Tibial artery (tissue), 4 donors: ENCODE data around the gene CHIA.
"Not testable (repeated sequence)": the region's sequence is repeated elsewhere in the genome, so short reads cannot be mapped to it uniquely, and the experiment has no call there.

ENCODE experiments used
- DNase-seq, 2 donors: peaks; one replicate each; pipeline ENCODE4 v3.0.0-alpha.2; 2019
- H3K27ac ChIP-seq, 2 donors: fragments of 200-600 bp; sonication (generic) in 1 of 2; 1 replicate in 1 of 2; 2 replicates in 1 of 2; pipeline ENCODE4 v1.5.1; 2018 to 2019; ENCODE audit warnings: mild to moderate bottlenecking in 1 of 2
- H3K27me3 ChIP-seq, 2 donors: fragments of 200-600 bp; sonication (generic) in 1 of 2; one replicate each; pipeline versions ENCODE4 v1.5.1 to v1.6.0; 2016 to 2019
- H3K36me3 ChIP-seq, 3 donors: fragments of 200-600 bp; sonication (generic) in 2 of 3; one replicate each; pipeline ENCODE4 v1.5.1; 2016 to 2019; ENCODE audit warnings: mild to moderate bottlenecking in 2 of 3
- H3K4me1 ChIP-seq, 4 donors: fragments of 200-600 bp; sonication (generic) in 2 of 4; 1 replicate in 3 of 4; 2 replicates in 1 of 4; pipeline ENCODE4 v1.5.1; 2016 to 2019
- H3K4me3 ChIP-seq, 2 donors: fragments of 200-600 bp; sonication (generic) in 1 of 2; 1 replicate in 1 of 2; 2 replicates in 1 of 2; pipeline ENCODE4 v1.5.1; 2018 to 2019; ENCODE audit warnings: mild to moderate bottlenecking in 2 of 2
- H3K9me3 ChIP-seq, 3 donors: fragments of 200-600 bp; sonication (generic) in 1 of 3; one replicate each; pipeline ENCODE4 v1.5.1; 2016 to 2019
- intact Hi-C: fragments of 100-400 bp; cut with DNase I; formaldehyde crosslinking; loops from one replicate; pipeline ENCODE4 v1.15.0; 2023; ENCODE audit warnings: low total_unique reads
- TF ChIP-seq, protein P1 (sequence below), 2 experiments: fragments of 200-600 bp in 1 of 2; fragments of 450-650 bp in 1 of 2; IDR thresholded peaks; one replicate each; pipeline ENCODE4 v1.5.1; 2017 to 2019; ENCODE audit warnings: antibody characterized with exemption in 2 of 2, mild to moderate bottlenecking in 1 of 2, moderate library complexity in 1 of 2

CHIA gene

DNA sequence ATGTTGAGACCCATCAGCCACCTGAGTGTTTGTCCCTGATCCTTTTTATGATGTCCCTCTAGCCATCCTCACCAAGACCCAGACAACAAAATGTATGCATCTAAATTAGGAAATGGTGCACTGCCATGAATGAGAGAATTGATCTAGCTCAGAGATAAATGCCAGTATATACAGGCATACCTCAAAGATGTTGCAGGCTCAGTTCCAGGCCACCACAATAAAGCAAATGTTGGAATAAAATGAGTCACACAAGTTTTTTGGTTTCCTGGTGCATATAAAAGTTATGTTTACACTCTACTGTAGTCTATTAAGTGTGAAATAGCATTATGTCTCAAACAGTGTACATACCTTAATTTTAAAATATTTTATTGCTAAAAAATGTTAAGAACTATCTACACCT, 63.9 kb downstream of the CHIA start:
- intact Hi-C loops, result no loop called here

DNA sequence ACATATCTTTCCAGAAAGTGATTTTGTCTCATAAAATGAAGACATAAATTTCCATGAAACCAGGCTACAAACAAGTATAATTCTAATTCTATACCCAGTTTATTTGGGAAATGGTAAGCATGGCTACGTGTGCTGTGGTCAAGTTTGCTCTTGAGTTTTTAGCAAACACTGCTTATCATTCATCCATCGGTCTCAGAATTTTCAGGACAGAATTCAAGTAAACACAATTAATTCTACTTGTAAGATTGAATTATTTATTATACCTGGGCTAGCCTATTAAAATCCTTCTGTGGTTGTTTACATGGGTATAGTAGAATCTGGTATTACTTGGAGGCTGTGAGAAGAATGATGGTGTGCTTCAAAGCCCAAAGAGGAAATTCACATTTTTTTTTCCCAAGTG, 68.3 kb downstream of the CHIA start:
- H3K27ac ChIP-seq, result no peak overlapping the region
- TF ChIP-seq, protein P1, sequence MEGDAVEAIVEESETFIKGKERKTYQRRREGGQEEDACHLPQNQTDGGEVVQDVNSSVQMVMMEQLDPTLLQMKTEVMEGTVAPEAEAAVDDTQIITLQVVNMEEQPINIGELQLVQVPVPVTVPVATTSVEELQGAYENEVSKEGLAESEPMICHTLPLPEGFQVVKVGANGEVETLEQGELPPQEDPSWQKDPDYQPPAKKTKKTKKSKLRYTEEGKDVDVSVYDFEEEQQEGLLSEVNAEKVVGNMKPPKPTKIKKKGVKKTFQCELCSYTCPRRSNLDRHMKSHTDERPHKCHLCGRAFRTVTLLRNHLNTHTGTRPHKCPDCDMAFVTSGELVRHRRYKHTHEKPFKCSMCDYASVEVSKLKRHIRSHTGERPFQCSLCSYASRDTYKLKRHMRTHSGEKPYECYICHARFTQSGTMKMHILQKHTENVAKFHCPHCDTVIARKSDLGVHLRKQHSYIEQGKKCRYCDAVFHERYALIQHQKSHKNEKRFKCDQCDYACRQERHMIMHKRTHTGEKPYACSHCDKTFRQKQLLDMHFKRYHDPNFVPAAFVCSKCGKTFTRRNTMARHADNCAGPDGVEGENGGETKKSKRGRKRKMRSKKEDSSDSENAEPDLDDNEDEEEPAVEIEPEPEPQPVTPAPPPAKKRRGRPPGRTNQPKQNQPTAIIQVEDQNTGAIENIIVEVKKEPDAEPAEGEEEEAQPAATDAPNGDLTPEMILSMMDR (IDR thresholded peaks at IDR 0.05), result no peak
- no peaks in the 10 kb centered on the region for H3K36me3 ChIP-seq
- H3K9me3 ChIP-seq, result no peaks in the 10 kb centered on the region
- no peaks in the 10 kb centered on the region for H3K4me1 ChIP-seq
- no peaks in the 10 kb centered on the region for H3K27me3 ChIP-seq
- DNase-seq, result no peak
- no peak overlapping the region for H3K4me3 ChIP-seq
- intact Hi-C loops, result no loop called here

More for the DNA sequence above, 63.9 kb downstream of the CHIA start:
- Histone ChIP-seq H3K9me3 (no peaks in the 10 kb centered on the region), H3K4me3 (no peak overlapping the region), H3K27ac (no peak overlapping the region), H3K4me1 (no peaks in the 10 kb centered on the region), H3K36me3 (no peaks in the 10 kb centered on the region), H3K27me3 (no peaks in the 10 kb centered on the region)
- DNase-seq, result no peak
- TF ChIP-seq, protein P1 (IDR thresholded peaks at IDR 0.05), result no peak

DNA sequence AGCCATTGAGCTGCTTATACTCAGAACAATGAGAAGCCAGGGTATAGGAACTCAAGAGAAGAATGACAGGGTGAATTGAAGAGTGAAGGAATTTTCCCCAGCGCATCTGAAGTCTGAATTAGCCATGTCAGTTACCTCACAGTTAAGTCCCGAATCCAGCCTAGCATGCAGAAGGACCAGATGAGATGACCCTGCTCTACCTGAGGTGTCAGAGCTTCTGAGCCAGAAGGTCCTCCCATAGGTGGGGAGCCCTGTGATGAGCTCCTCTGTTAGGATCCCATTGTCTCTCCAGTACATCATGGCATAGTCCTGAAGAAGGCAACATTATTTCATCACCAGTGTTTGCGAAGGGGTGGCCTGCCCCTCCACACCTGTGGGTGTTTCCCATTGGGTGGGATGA, 68.7 kb downstream of the CHIA start:
- TF ChIP-seq, protein P1 (IDR thresholded peaks at IDR 0.05), result no peak
- H3K36me3 ChIP-seq, result no peaks in the 10 kb centered on the region
- no peak overlapping the region for H3K4me3 ChIP-seq
- no peak overlapping the region for H3K27ac ChIP-seq
- H3K27me3 ChIP-seq, result no peaks in the 10 kb centered on the region
- no peak for DNase-seq
- intact Hi-C loops, result no loop called here
- H3K9me3 ChIP-seq, result no peaks in the 10 kb centered on the region
- no peaks in the 10 kb centered on the region for H3K4me1 ChIP-seq

DNA sequence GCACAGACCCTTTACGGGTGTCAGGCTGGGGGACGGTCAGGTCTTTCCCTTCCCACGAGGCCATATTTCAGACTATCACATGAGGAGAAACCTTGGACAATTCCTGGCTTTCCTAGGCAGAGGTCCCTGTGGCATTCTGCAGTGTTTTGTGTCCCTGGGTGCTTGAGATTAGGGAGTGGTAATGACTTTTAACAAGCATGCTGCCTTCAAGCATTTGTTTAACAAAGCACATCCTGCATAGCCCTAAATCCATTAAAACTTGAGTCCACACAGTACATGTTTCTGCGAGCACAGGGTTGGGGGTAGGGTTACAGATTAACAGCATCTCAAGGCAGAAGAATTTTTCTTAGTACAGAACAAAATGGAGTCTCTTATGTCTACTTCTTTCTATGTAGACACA, 69.6 kb downstream of the CHIA start:
- intact Hi-C loops, H3K4me1 ChIP-seq, H3K36me3 ChIP-seq, H3K27ac ChIP-seq, H3K9me3 ChIP-seq, DNase-seq, H3K27me3 ChIP-seq, H3K4me3 ChIP-seq: not testable (repeated sequence)

DNA sequence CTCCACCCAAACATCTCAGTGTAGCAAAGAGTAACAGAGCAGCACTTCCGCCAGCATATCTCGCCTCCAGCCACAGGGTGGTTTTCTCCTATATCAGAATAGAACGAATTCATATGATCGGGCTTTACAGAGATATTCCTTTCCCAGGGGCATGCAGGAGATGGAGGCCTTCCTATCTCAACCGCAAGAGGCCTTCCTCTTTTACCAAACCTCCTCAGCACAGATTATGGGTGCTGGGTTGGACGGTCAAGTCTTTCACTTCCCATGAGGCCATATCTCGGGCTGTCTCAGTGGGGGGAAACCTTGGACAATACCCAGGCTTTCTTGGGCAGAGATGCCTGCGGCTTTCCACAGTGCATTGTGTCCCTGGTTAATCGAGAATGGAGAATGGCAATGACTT, 71.1 kb downstream of the CHIA start:
- Histone ChIP-seq H3K4me1 (no peaks in the 10 kb centered on the region), H3K27ac (no peak overlapping the region), H3K9me3 (no peaks in the 10 kb centered on the region), H3K4me3 (no peak overlapping the region), H3K27me3 (no peaks in the 10 kb centered on the region), H3K36me3 (no peaks in the 10 kb centered on the region)
- no peak for DNase-seq
- intact Hi-C loops, result no loop called here
- TF ChIP-seq, protein P1 (IDR thresholded peaks at IDR 0.05), result no peak

DNA sequence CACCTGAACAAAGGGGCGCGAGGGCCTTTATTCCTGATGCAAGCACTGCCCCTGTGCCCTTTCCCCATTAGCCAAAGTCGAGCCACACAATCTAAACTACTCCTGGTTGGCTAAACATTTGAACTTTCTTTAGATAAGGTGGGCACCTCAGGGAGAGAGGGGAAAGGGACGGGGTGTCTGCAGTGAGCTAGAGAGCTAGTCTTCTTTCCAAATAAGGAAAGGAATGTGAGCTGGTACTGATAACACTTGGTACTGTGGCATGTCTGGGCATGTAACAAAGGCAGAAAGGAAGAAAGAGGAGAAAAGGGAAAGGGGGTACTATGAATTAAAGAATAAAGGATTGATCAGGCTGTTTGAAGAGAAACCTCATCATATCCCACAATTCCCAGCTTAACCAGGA, 74.0 kb downstream of the CHIA start:
- no peaks in the 10 kb centered on the region for H3K4me1 ChIP-seq
- TF ChIP-seq, protein P1 (IDR thresholded peaks at IDR 0.05), result no peak
- DNase-seq, result no peak
- no peak overlapping the region for H3K4me3 ChIP-seq
- peaks cover 0 to 8% of the 10 kb centered on the region in 2 donors for H3K27me3 ChIP-seq
- H3K36me3 ChIP-seq, result no peaks in the 10 kb centered on the region
- no peak overlapping the region for H3K27ac ChIP-seq
- H3K9me3 ChIP-seq, result no peaks in the 10 kb centered on the region
- intact Hi-C loops, result no loop called here
